ENCODE measurements around the gene ASTN2. TPM values are rescaled to one million over a fixed set of nuclear protein-coding genes. Genes with fewer than 3 reads are reported as not detected.

ASTN2 gene
- total and polyA plus RNA-seq, 9 of the 15 experiments (the other 6 are each of a cell fraction or from before 2014, with no cell fraction given): 0.56 to 3.5 (median 1.9) TPM

DNA sequence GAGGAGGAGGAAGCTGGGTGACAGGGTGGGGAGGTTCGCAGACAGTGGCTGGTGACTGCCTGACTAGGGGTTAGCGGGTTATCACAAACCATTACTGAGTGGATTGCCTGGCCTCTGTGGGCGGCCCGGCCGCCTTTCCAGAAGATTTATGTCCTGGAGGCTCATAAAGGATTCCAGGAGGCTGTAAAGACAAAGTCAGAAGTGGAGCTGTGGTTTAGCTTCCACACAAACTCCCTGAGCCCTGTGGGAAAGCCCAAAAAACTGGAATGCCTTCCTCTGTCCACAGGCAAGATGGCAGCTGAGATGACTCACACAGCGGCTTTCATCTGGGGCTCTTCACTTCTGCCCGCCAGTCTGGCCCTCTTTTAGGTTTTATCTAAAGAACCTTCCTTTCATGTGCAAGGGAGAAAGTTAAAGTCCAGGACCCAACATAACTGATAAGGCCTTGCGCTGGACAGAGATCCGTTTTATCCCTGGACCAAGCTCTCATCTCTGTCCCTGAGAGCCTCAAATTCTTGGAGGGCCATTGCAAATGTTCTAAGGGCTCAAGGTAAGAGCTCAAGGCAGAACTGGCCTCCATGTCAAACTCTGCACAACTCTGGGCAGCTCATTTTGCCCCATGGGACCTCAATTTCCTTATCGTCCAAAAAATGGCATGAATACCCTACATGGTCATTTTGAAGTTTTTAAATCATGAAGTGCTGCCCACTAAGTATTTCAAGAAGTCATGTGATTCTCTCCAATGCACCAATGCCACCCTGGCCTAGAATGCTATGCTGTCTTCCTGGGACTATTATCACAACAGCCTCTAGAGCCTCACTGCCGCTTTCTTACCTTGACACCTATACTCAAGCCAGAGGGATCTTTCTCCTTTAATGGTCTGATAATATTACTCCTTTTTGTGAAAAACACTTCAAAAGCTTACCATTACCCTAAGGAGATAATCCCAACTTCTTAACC is 977.2 kb downstream of the ASTN2 start (continued):
- TF ChIP-seq MAFG (tag; conservative IDR thresholded peaks at IDR 0.05): no peak
- no peak for TF ChIP-seq ZNF212 (CRISPR knock-in tag; IDR thresholded peaks at IDR 0.05)
- TF ChIP-seq, protein P1, sequence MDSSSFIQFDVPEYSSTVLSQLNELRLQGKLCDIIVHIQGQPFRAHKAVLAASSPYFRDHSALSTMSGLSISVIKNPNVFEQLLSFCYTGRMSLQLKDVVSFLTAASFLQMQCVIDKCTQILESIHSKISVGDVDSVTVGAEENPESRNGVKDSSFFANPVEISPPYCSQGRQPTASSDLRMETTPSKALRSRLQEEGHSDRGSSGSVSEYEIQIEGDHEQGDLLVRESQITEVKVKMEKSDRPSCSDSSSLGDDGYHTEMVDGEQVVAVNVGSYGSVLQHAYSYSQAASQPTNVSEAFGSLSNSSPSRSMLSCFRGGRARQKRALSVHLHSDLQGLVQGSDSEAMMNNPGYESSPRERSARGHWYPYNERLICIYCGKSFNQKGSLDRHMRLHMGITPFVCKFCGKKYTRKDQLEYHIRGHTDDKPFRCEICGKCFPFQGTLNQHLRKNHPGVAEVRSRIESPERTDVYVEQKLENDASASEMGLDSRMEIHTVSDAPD (CRISPR knock-in tag; IDR thresholded peaks at IDR 0.05): no peak
- TF ChIP-seq, protein P2, sequence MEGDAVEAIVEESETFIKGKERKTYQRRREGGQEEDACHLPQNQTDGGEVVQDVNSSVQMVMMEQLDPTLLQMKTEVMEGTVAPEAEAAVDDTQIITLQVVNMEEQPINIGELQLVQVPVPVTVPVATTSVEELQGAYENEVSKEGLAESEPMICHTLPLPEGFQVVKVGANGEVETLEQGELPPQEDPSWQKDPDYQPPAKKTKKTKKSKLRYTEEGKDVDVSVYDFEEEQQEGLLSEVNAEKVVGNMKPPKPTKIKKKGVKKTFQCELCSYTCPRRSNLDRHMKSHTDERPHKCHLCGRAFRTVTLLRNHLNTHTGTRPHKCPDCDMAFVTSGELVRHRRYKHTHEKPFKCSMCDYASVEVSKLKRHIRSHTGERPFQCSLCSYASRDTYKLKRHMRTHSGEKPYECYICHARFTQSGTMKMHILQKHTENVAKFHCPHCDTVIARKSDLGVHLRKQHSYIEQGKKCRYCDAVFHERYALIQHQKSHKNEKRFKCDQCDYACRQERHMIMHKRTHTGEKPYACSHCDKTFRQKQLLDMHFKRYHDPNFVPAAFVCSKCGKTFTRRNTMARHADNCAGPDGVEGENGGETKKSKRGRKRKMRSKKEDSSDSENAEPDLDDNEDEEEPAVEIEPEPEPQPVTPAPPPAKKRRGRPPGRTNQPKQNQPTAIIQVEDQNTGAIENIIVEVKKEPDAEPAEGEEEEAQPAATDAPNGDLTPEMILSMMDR (IDR thresholded peaks at IDR 0.05 in 2 of 3, conservative IDR thresholded peaks at IDR 0.05 in 1 of 3; ENCODE audit: insufficient read depth in 2 of 3, low read depth in 1 of 3, low read length in 3 of 3): no peak
- no peak for TF ChIP-seq MAFF (IDR thresholded peaks at IDR 0.05; ENCODE audit: low read length)
- TF ChIP-seq MYNN (IDR thresholded peaks at IDR 0.05): no peak
- no peak for TF ChIP-seq MYNN (CRISPR knock-in tag; IDR thresholded peaks at IDR 0.05)
- TF ChIP-seq, protein P3, sequence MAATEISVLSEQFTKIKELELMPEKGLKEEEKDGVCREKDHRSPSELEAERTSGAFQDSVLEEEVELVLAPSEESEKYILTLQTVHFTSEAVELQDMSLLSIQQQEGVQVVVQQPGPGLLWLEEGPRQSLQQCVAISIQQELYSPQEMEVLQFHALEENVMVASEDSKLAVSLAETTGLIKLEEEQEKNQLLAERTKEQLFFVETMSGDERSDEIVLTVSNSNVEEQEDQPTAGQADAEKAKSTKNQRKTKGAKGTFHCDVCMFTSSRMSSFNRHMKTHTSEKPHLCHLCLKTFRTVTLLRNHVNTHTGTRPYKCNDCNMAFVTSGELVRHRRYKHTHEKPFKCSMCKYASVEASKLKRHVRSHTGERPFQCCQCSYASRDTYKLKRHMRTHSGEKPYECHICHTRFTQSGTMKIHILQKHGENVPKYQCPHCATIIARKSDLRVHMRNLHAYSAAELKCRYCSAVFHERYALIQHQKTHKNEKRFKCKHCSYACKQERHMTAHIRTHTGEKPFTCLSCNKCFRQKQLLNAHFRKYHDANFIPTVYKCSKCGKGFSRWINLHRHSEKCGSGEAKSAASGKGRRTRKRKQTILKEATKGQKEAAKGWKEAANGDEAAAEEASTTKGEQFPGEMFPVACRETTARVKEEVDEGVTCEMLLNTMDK (IDR thresholded peaks at IDR 0.05; ENCODE audit: borderline replicate concordance, insufficient read depth, low read depth, low read length, poor library complexity, severe bottlenecking): no peak
- TF ChIP-seq RFX5 (IDR thresholded peaks at IDR 0.05; ENCODE audit: low read depth, low read length): no peak
- TF ChIP-seq ZNF644 (tag; IDR thresholded peaks at IDR 0.05; ENCODE audit: low read depth): peak; percentile 77; the same call in 1 of the 2 replicates
- TF ChIP-seq, protein P4, sequence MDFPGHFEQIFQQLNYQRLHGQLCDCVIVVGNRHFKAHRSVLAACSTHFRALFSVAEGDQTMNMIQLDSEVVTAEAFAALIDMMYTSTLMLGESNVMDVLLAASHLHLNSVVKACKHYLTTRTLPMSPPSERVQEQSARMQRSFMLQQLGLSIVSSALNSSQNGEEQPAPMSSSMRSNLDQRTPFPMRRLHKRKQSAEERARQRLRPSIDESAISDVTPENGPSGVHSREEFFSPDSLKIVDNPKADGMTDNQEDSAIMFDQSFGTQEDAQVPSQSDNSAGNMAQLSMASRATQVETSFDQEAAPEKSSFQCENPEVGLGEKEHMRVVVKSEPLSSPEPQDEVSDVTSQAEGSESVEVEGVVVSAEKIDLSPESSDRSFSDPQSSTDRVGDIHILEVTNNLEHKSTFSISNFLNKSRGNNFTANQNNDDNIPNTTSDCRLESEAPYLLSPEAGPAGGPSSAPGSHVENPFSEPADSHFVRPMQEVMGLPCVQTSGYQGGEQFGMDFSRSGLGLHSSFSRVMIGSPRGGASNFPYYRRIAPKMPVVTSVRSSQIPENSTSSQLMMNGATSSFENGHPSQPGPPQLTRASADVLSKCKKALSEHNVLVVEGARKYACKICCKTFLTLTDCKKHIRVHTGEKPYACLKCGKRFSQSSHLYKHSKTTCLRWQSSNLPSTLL (IDR thresholded peaks at IDR 0.05): no peak
- TF ChIP-seq SMARCA4 (IDR thresholded peaks at IDR 0.05): peak; percentile 82
- TF ChIP-seq, protein P5, sequence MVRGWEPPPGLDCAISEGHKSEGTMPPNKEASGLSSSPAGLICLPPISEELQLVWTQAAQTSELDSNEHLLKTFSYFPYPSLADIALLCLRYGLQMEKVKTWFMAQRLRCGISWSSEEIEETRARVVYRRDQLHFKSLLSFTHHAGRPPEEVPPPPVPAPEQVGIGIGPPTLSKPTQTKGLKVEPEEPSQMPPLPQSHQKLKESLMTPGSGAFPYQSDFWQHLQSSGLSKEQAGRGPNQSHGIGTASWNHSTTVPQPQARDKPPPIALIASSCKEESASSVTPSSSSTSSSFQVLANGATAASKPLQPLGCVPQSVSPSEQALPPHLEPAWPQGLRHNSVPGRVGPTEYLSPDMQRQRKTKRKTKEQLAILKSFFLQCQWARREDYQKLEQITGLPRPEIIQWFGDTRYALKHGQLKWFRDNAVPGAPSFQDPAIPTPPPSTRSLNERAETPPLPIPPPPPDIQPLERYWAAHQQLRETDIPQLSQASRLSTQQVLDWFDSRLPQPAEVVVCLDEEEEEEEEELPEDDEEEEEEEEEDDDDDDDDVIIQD (CRISPR knock-in tag; IDR thresholded peaks at IDR 0.05): no peak
- no peak for TF ChIP-seq ZNF274 (IDR thresholded peaks at IDR 0.05; ENCODE audit: borderline replicate concordance, low read depth, low read length)
- TF ChIP-seq, protein P6, sequence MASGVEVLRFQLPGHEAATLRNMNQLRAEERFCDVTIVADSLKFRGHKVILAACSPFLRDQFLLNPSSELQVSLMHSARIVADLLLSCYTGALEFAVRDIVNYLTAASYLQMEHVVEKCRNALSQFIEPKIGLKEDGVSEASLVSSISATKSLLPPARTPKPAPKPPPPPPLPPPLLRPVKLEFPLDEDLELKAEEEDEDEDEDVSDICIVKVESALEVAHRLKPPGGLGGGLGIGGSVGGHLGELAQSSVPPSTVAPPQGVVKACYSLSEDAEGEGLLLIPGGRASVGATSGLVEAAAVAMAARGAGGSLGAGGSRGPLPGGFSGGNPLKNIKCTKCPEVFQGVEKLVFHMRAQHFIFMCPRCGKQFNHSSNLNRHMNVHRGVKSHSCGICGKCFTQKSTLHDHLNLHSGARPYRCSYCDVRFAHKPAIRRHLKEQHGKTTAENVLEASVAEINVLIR (CRISPR knock-in tag; IDR thresholded peaks at IDR 0.05): 0 out of 2 replicates have a peak, but pooled peaks have one; percentile 14
- peak; percentile 70 for TF ChIP-seq EGR1 (conservative IDR thresholded peaks at IDR 0.05)
- TF ChIP-seq FOXJ3 (CRISPR knock-in tag; IDR thresholded peaks at IDR 0.05): no peak

Data from K562 (cell line).